Measurements from ENCODE around the gene ZC3H10. TPM values are rescaled to one million over a fixed set of nuclear protein-coding genes. Genes with fewer than 3 reads are reported as not detected.

The ZC3H10 gene
- total RNA-seq, 4 donors from 2014 or later: 3.7 to 10.1 (median 4.5) TPM

GRCh38 chr12:56097738-56098137, 20.3 kb upstream of the ZC3H10 start:
- TF ChIP-seq POLR2AphosphoS5 (IDR thresholded peaks at IDR 0.05) (no peak), EP300 (IDR thresholded peaks at IDR 0.05; ENCODE audit: low read depth) (no peak), POLR2A (IDR thresholded peaks at IDR 0.05) (no peak)
- TF ChIP-seq, protein P1, sequence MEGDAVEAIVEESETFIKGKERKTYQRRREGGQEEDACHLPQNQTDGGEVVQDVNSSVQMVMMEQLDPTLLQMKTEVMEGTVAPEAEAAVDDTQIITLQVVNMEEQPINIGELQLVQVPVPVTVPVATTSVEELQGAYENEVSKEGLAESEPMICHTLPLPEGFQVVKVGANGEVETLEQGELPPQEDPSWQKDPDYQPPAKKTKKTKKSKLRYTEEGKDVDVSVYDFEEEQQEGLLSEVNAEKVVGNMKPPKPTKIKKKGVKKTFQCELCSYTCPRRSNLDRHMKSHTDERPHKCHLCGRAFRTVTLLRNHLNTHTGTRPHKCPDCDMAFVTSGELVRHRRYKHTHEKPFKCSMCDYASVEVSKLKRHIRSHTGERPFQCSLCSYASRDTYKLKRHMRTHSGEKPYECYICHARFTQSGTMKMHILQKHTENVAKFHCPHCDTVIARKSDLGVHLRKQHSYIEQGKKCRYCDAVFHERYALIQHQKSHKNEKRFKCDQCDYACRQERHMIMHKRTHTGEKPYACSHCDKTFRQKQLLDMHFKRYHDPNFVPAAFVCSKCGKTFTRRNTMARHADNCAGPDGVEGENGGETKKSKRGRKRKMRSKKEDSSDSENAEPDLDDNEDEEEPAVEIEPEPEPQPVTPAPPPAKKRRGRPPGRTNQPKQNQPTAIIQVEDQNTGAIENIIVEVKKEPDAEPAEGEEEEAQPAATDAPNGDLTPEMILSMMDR (IDR thresholded peaks at IDR 0.05): no peak
- in situ Hi-C loops (cut with MboI; ENCODE audit: low pct_ligation_motif_present in 1 of 4, low pct_unique_long_range_greater_than_20kb in 1 of 4, low sequenced_read_pairs in 3 of 4): no loop called here
- intact Hi-C loops (cut with DNase I; ENCODE audit: low total_unique reads): no loop called here
- no peak overlapping the region for H3K4me3 ChIP-seq
- WGBS, 2 donors (ENCODE audit: low coverage in 1 of 2): 92 to 93% methylated on average over 2 to 6 of the region's 6 CpGs
- peaks cover 0 to 31% (median 4%) of the 10 kb centered on the region in 4 donors for H3K36me3 ChIP-seq
- peaks cover 0 to under 1% (median 0%) of the 10 kb centered on the region in 4 donors for H3K4me1 ChIP-seq
- no peaks in the 10 kb centered on the region for H3K27me3 ChIP-seq
- DNase-seq: no peak
- H3K27ac ChIP-seq: no peak overlapping the region
- no peaks in the 10 kb centered on the region for H3K9me3 ChIP-seq

GRCh38 chr12:56098592-56098991, 19.5 kb upstream of the ZC3H10 start:
- no peak overlapping the region for H3K4me3 ChIP-seq
- H3K27me3 ChIP-seq: no peaks in the 10 kb centered on the region
- TF ChIP-seq, protein P1 (IDR thresholded peaks at IDR 0.05): no peak
- no peak for TF ChIP-seq POLR2A (IDR thresholded peaks at IDR 0.05)
- no peak for TF ChIP-seq POLR2AphosphoS5 (IDR thresholded peaks at IDR 0.05)
- TF ChIP-seq EP300 (IDR thresholded peaks at IDR 0.05; ENCODE audit: low read depth): no peak
- in situ Hi-C loops (cut with MboI; ENCODE audit: low pct_ligation_motif_present in 1 of 4, low pct_unique_long_range_greater_than_20kb in 1 of 4, low sequenced_read_pairs in 3 of 4): no loop called here
- 80% methylated on average over 3 of the region's 3 CpGs; no CpG with 5 or more reads in 1 of the 2 donors for WGBS, 2 donors (ENCODE audit: low coverage in 1 of 2)
- DNase-seq: no peak
- H3K36me3 ChIP-seq: peaks cover 0 to 25% (median 0%) of the 10 kb centered on the region in 4 donors
- intact Hi-C loops (cut with DNase I; ENCODE audit: low total_unique reads): no loop called here
- H3K27ac ChIP-seq: no peak overlapping the region
- no peaks in the 10 kb centered on the region for H3K9me3 ChIP-seq
- H3K4me1 ChIP-seq: peaks cover 0 to 9% (median 5%) of the 10 kb centered on the region in 4 donors

GRCh38 chr12:56099787-56100186, 18.3 kb upstream of the ZC3H10 start:
- WGBS, 2 donors (ENCODE audit: low coverage in 1 of 2): 75 to 87% methylated on average over 3 to 4 of the region's 4 CpGs
- in situ Hi-C loops (cut with MboI; ENCODE audit: low pct_ligation_motif_present in 1 of 4, low pct_unique_long_range_greater_than_20kb in 1 of 4, low sequenced_read_pairs in 3 of 4): no loop called here
- no peak for DNase-seq
- Histone ChIP-seq H3K27me3 (no peaks in the 10 kb centered on the region), H3K27ac (no peak overlapping the region), H3K9me3 (no peaks in the 10 kb centered on the region), H3K4me1 (peaks cover 0 to 12% (median 7%) of the 10 kb centered on the region in 4 donors), H3K4me3 (no peak overlapping the region), H3K36me3 (peaks cover 0 to 25% (median 0%) of the 10 kb centered on the region in 4 donors)
- intact Hi-C loops (cut with DNase I; ENCODE audit: low total_unique reads): no loop called here
- TF ChIP-seq POLR2A (IDR thresholded peaks at IDR 0.05) (no peak), EP300 (IDR thresholded peaks at IDR 0.05; ENCODE audit: low read depth) (no peak), POLR2AphosphoS5 (IDR thresholded peaks at IDR 0.05) (no peak)
- TF ChIP-seq, protein P1 (IDR thresholded peaks at IDR 0.05): no peak

DNA sequence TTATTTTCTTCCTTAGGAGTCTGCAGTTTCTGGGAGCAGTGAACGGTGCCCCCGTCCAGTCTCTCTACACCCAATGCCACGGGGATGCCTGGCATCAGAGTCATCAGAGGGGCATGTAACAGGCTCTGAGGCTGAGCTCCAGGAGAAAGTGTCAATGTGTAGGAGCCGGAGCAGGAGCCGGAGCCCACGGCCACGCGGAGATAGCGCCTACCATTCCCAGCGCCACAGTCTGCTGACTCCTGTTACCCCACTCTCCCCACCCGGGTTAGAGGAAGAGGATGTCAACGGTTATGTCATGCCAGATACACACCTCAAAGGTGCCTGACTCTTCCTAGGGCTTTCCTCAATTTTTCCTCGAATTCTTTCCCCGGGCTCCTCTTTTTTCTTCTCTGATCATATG, 17.0 kb upstream of the ZC3H10 start:
- TF ChIP-seq, protein P1 (IDR thresholded peaks at IDR 0.05): no peak
- TF ChIP-seq EP300 (IDR thresholded peaks at IDR 0.05; ENCODE audit: low read depth) (no peak), POLR2A (IDR thresholded peaks at IDR 0.05) (no peak), POLR2AphosphoS5 (IDR thresholded peaks at IDR 0.05) (no peak)
- in situ Hi-C loops (cut with MboI; ENCODE audit: low pct_ligation_motif_present in 1 of 4, low pct_unique_long_range_greater_than_20kb in 1 of 4, low sequenced_read_pairs in 3 of 4): no loop called here
- no peaks in the 10 kb centered on the region for H3K27me3 ChIP-seq
- intact Hi-C loops (cut with DNase I; ENCODE audit: low total_unique reads): no loop called here
- 87 to 95% methylated on average over 3 to 14 of the region's 14 CpGs for WGBS, 2 donors (ENCODE audit: low coverage in 1 of 2)
- H3K27ac ChIP-seq: no peak overlapping the region
- DNase-seq: no peak
- H3K4me3 ChIP-seq: no peak overlapping the region
- H3K9me3 ChIP-seq: no peaks in the 10 kb centered on the region
- peaks cover 4 to 23% (median 18%) of the 10 kb centered on the region in 4 donors for H3K4me1 ChIP-seq
- peaks cover 0 to 24% (median 0%) of the 10 kb centered on the region in 4 donors for H3K36me3 ChIP-seq

Data from transverse colon (tissue), 4 donors.